Left lung (tissue), 10 donors: ENCODE measurements around the gene RSAD2. TPM values are rescaled to one million over a fixed set of nuclear protein-coding genes. Genes with fewer than 3 reads are reported as not detected.

Experiments
- ATAC-seq: fragments of 200-7000 bp; cut with Tn5 transposase; one replicate; pipeline ENCODE4 v1.9.1; 2020; ENCODE audit warnings: moderate library complexity
- DNase-seq, 4 donors: peaks; one replicate each; pipeline ENCODE4 v3.0.0-alpha.2; 2013 to 2020
- H3K27ac ChIP-seq, 2 donors: fragments of 200-600 bp; sonication (generic) in 1 of 2; one replicate each; pipeline versions ENCODE4 v1.5.0 to v1.8.0; 2020 to 2021
- H3K27me3 ChIP-seq, 2 donors: fragments of 200-600 bp; sonication (generic) in 1 of 2; one replicate each; pipeline versions ENCODE4 v1.5.0 to v1.8.0; 2020 to 2021
- H3K36me3 ChIP-seq, 2 donors: fragments of 200-600 bp; sonication (generic) in 1 of 2; one replicate each; pipeline versions ENCODE4 v1.5.0 to v1.8.0; 2020 to 2021
- H3K4me1 ChIP-seq, 2 donors: fragments of 200-600 bp; one replicate each; pipeline ENCODE4 v1.8.0; 2021
- H3K4me3 ChIP-seq, 2 donors: fragments of 200-600 bp; sonication (generic) in 1 of 2; one replicate each; pipeline versions ENCODE4 v1.5.0 to v1.8.0; 2020 to 2021; ENCODE audit warnings: mild to moderate bottlenecking in 1 of 2
- H3K9me3 ChIP-seq, 2 donors: fragments of 200-600 bp; sonication (generic) in 1 of 2; one replicate each; pipeline versions ENCODE4 v1.5.0 to v1.8.0; 2020 to 2021
- intact Hi-C, 2 donors: fragments of 100-400 bp; cut with DNase I; formaldehyde crosslinking; loops; one replicate each; pipeline versions ENCODE4 v1.11.2 to v1.14.2; 2022
- polyA plus RNA-seq, 6 donors: library from polyadenylated mRNA; unstranded; fragments of 120-200 nt; gene quantifications; one replicate each; pipeline ENCODE4 v1.2.1, GENCODE V29; 2013; ENCODE audit not compliant: insufficient read length in 6 of 6
- total RNA-seq, 2 donors: library from RNA; stranded (reverse); fragmentation: NEBNext Ultra II Directional; extraction: Animal tissue kit (Norgen Biotek cat#: 25700); gene quantifications; one replicate each; pipeline ENCODE4 v1.2.1, GENCODE V29; 2021
- TF ChIP-seq, protein P1 (sequence below), 2 donors: fragments of 200-600 bp; sonication (generic) in 1 of 2; IDR thresholded peaks; one replicate each; pipeline versions ENCODE4 v1.5.0 to v1.8.0; 2021; ENCODE audit warnings: antibody characterized with exemption in 2 of 2
- donor health status: DM: no; HTN: yes; CAD: no.
- donor health status: DM: no; HTN: no; CAD: no.

RSAD2 gene
- total and polyA plus RNA-seq, 8 donors = 3.5 to 23.1 (median 4.8) TPM

DNA sequence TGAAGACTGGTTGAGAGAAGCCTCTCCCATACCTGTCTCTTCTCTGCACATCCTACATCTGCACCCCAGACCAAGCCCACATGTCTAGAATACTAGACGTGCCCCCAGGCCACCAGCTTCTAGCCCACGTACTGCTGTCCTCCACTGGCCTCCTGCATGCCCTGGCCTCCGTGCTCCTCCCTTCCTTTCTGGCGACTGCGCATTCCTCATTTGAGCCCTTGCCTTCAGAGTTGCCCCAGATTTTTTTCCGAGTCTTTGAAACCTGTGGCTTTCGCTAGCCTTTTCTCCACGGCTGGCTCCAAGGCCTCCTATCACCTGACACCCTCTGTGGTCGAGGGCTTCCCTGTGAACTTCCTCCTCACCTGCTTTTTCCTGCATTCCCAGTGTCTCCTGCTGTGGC, 50.9 kb downstream of the RSAD2 start:
- TF ChIP-seq, protein P1, sequence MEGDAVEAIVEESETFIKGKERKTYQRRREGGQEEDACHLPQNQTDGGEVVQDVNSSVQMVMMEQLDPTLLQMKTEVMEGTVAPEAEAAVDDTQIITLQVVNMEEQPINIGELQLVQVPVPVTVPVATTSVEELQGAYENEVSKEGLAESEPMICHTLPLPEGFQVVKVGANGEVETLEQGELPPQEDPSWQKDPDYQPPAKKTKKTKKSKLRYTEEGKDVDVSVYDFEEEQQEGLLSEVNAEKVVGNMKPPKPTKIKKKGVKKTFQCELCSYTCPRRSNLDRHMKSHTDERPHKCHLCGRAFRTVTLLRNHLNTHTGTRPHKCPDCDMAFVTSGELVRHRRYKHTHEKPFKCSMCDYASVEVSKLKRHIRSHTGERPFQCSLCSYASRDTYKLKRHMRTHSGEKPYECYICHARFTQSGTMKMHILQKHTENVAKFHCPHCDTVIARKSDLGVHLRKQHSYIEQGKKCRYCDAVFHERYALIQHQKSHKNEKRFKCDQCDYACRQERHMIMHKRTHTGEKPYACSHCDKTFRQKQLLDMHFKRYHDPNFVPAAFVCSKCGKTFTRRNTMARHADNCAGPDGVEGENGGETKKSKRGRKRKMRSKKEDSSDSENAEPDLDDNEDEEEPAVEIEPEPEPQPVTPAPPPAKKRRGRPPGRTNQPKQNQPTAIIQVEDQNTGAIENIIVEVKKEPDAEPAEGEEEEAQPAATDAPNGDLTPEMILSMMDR (IDR thresholded peaks at IDR 0.05) = no peak
- Histone ChIP-seq H3K4me3 (no peak overlapping the region), H3K36me3 (no peaks in the 10 kb centered on the region), H3K27me3 (no peaks in the 10 kb centered on the region), H3K4me1 (peaks cover 0 to 38% of the 10 kb centered on the region in 2 donors), H3K27ac (no peak overlapping the region), H3K9me3 (no peaks in the 10 kb centered on the region)
- ATAC-seq = no peak
- intact Hi-C loops = no loop called here
- no peak for DNase-seq

DNA sequence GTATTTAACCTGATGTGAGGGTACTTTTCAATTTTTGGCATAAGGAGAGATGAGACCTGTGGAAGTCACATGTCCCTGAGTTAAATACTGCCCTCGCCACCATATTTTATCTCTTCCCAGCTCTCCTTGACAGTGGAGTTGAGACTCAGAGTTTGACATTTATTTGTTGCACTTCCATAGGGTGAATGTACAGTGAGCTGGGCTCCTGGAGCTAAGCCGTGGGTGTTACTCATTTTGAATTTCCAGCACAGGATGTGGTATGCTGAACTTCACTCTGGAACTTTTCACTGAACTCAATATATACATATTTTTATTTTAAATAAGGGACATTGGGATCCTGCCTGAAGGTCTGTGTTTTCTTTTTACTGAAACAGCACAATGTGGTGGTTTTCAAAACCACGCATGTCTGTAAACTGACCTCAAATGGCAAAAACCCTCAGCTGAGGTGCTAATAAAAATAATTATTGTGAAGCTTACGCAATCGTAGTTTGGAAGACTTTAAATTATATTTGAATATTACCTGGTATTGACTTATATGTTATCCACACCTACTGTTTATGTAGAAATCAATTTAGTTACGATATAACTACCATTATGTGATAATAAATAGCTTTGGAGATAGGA, 51.7 kb downstream of the RSAD2 start:
- Histone ChIP-seq H3K36me3 (no peaks in the 10 kb centered on the region), H3K4me3 (no peak overlapping the region), H3K9me3 (no peaks in the 10 kb centered on the region), H3K4me1 (peaks cover 0 to 38% of the 10 kb centered on the region in 2 donors), H3K27ac (no peak overlapping the region), H3K27me3 (no peaks in the 10 kb centered on the region)
- intact Hi-C loops = no loop called here
- TF ChIP-seq, protein P1 (IDR thresholded peaks at IDR 0.05) = no peak
- no peak for DNase-seq
- no peak for ATAC-seq

DNA sequence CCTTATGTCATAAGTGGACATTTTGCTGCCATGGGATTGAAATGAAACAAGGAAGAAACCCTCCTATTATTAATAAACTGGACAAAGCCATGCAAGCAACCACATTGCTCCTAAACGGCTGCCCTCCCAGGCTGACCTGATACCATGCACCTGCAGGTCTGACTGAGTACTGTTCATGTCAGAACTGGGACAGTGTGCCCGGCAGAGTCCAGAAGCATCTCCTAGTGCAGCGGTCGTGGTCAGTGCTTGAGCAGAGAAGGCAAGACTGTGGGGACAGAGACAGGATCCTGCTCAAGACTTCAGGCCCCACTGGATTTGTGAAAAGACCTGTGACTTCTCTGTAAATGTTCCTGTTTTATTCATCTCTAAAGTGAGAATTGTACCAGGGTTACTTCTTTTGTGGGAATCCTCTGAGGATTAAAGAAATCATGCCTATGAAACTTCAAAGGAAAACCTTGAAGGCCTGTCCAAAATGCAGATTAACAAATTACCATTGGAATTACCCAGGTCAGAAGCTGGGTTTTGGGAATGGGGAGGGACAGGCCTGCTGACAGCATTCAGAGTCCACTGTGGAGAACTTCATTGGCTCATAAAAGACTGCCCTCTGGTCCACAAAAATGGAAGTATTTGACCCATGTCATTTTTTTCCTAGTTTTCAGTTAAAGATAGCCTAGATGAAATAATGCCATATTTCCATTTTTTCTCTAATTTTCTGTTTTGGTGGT, 53.5 kb downstream of the RSAD2 start:
- intact Hi-C loops = no loop called here

DNA sequence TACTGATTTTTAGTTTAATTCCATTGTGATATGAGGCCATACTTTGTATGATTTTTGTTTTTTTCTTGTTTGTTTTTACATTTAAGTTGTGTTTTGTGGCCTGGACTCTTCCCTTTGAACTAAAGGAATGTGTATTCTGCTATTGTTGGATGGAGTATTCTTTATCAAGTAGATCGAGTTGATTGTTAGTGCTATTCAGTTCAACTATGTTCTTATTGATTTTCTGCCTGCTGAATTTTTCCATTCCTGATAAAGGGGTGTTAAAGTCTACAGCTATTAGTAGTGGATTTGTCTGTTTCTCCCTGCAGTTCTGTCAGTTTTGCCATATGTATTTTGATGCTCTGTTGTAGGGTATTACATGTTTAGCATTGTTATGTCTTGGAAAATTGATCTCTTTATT, 54.2 kb downstream of the RSAD2 start:
- Histone ChIP-seq H3K36me3 (no peaks in the 10 kb centered on the region), H3K4me3 (no peak overlapping the region), H3K4me1 (peaks cover 0 to 46% of the 10 kb centered on the region in 2 donors), H3K27ac (no peak overlapping the region), H3K27me3 (no peaks in the 10 kb centered on the region), H3K9me3 (no peaks in the 10 kb centered on the region)
- intact Hi-C loops = no loop called here
- DNase-seq (no peak), ATAC-seq (no peak)
- TF ChIP-seq, protein P1 (IDR thresholded peaks at IDR 0.05) = no peak

More for the DNA sequence above, 53.5 kb downstream of the RSAD2 start:
- DNase-seq (no peak), ATAC-seq (no peak)
- Histone ChIP-seq H3K27ac (no peak overlapping the region), H3K36me3 (no peaks in the 10 kb centered on the region), H3K27me3 (no peaks in the 10 kb centered on the region), H3K4me1 (peaks cover 0 to 47% of the 10 kb centered on the region in 2 donors), H3K9me3 (no peaks in the 10 kb centered on the region), H3K4me3 (no peak overlapping the region)
- TF ChIP-seq, protein P1 (IDR thresholded peaks at IDR 0.05) = no peak

DNA sequence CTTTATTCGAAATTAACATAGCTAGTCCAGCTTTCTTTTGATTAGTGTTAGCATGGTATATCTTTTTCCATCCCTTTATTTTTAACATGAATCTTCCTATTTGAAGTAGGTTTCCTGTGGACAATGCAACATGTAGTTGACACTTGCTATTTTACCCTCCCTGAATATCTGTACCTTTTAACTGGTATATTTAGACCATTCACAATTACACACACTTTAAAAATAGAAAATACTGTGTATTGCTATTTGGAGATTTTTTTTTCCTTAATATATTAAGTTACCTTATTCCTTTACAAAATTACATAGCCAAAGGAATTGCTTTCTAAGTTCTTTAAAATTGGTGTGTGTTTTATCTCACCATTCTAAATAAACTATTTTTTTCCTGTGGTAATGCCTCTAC, 54.6 kb downstream of the RSAD2 start:
- no peak overlapping the region for H3K4me3 ChIP-seq
- H3K27me3 ChIP-seq = no peaks in the 10 kb centered on the region
- intact Hi-C loops = no loop called here
- H3K36me3 ChIP-seq = no peaks in the 10 kb centered on the region
- ATAC-seq = no peak
- no peak for DNase-seq
- peaks cover 0 to 42% of the 10 kb centered on the region in 2 donors for H3K4me1 ChIP-seq
- H3K27ac ChIP-seq = no peak overlapping the region
- no peaks in the 10 kb centered on the region for H3K9me3 ChIP-seq
- TF ChIP-seq, protein P1 (IDR thresholded peaks at IDR 0.05) = no peak
